8988T (cell line): ENCODE data around the gene SLC12A8.

Experiments used
- DNase-seq: peaks from one replicate; pipeline ENCODE4 v3.0.0; 2011

SLC12A8 gene

DNA sequence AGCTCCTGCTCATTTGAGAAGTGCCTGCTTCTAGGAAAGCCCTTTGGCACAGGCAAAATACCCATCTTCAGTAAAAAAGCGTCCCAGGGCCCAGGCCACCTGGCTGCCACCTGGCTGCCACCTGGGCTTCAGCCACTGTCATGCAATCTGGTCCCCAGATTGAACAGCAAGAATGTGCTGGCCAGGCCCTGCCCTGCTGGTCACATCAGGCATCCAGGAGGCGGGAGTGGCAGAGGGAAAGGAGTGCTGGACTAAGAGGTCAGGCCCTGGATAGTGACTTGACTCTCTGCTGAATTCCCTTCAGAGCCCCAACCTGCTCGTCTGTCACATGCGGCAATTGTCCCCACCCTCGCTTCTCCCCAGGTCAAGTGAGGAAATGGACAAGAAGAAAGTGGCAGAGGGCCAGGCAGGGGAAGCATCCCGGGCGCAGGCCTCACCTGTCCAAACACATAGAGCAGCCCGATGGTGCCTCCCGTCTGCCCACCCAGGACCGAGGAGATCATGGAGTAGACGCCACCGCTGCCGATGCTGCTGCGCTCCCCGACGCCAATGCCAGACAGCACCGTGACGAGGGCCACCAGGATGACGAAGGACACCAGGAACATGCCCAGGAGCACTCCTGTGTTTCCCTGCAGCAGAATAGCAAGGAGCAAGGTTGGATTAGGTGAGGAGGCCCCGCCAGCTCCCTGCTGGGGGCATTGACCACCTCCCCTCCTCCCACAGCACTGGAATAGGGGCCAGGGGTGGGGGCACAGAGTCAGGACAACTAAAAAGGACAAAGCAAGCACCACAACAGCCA, 25.5 kb downstream of the SLC12A8 start:
- DNase-seq, result no peak

DNA sequence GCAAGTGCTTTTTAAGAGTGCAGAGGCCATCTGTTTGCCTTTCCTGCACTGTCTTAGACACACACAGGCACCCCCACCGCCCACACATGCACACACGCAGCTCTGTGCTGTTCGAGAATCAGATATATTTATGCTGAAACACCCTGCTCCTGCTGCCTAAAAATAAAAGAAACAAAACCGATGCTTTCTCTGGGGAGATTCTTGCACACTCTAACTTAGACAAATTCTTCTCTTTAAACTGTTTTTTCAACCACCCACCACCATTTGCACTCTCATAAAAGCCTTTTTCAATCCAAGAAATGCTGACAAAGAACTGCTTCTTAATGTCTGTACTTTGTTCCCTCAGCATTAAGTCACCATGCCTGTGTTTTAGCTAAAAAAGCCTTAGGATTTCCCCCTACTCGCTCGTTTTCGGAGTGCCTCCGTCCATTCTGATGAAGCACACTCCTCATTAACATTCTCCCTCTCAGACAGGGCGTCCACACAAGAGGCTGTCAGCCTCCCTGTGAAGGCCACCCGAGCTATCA, 26.2 kb downstream of the SLC12A8 start:
- DNase-seq, result no peak

DNA sequence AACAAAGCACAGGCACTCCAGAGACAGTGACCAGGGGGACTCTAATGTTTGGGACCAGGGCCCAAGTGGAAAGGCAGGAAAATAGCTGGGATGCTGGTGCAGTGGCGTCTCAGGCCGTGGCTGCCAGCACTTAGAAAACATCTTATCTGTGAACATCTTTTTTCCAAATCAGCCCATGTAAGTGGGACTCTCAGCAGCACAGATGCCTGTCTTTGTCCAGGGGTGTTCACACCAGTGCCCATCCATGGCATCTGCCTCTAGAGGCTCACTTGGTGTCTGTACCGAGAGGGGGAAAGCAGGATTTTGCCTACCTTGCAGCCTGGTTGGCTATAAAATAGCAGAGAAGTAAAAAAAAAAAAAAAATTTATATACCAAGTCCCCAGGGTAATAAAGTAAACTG, 26.7 kb downstream of the SLC12A8 start:
- no peak for DNase-seq

DNA sequence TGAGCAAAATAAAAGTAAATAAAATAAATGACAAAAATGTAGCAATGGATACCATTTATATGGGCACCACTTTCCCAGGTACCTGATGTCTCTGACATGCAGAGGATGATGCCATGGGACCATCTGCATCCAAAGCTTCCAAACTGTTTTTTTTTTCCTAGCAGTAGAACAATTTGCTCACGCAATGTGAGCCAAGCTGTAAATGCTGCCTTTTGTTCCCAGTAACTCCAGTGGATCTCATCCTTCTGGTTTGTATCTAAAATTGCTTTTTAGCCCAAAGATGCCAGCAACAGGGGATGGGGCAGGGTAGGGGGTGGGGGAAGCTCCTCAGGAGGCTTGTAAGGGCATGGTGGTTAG, 32.7 kb downstream of the SLC12A8 start:
- no peak for DNase-seq

DNA sequence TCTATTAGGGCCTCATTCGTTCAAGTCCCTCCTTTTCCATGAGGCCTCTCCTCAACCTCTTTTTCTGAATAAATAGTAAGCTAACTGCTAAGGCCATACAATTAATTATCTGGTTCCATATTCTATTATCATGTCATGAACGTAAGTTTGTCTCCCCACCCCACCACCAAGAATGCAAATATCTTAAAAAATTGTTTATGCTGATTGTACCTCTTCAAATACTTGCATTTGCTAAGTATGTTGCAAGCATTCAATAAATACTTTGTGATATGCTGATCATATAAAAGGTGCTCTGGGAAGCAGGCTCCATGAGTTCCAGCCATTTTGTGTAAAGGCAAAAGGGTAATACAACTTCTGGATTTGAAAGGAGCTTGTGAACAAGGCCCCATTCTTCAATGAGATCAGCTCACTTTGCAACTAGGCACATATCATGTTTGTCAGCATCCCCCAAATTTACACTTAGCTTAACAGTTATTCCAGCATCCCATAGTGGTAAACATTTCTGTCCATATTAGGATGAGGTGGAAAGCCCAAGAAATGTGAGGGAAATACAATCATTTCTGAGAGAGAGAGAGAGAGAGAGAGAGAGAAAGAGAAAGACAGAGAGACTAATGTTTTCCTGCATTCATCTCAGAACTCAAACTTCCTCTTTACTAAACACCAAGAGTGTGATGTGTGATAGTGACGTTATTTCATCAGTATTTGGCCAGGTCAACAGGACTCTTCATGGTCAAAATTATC, 33.2 kb downstream of the SLC12A8 start:
- DNase-seq, result no peak

DNA sequence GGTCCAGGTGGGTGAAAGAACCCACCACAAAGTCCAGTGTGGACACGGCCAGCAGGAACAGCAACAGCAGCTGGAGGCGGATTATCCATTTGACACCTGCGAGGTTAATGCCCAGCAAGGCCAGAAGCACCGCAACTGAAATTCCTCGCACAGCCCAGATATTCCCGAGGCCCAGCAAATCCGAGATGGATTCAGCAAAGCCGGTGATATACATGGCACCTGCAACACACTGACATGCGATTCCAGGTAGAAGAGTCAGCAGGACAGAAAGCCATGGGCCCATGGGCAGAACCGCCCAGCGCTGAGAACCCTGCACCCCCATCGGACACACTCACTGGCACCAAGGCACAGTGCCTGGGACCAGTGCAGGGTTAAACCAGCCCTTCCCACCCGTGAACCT, 34.8 kb downstream of the SLC12A8 start:
- no peak for DNase-seq

DNA sequence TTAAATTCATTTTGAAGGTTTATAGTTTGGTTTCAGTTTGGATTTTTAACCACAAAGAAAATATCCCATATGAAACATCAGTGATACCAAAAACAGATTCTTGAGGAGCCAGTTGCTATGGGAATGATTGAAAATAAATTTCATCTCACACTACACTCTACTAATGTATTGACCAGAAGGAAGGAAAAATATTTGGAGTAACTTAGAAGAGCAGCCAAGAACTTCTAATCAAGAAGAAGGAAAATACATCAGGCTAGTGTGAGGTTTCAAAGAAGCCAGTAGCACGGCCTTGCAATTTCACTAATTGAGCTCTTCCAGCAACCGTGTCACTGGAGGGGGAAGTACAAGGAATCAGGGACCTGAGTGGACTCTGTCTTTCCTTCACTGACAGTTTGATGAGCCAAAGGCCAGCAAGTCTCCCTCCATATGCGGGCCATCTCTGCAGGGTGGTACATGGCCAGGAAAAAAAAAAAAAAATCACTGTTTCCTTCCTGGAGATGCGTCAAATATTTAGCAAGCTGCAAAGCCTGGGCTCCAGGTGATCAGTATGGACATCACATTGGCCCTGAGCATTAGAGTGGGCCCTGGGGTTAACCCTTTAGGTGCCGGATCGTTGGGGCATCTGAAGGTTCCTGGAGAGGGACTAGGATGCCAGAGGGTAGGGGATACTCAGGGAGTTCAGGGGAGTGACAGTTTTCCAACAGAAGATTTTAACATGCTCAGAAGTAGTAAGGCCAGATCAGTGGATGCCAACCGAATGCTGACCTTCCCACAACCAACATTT, 37.1 kb downstream of the SLC12A8 start:
- no peak for DNase-seq

DNA sequence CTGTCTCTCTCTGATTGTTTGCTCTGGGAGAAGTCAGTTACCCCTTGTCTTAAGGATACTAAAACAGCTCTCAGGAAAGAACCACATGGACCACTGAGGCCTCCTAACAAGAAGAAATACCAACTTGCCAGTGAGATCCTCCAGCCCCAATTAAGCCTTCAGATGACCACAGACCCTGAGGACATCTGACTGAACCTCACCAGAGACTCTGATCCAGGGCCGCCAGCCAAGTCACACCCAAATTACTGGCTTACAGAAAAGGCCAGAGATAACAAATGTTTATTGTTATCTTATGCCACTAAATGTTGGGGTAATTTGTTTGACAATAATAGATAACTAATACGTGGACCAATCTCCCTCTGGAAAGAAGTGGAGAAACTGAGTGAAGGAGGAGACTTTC, 40.2 kb downstream of the SLC12A8 start:
- DNase-seq, result no peak

DNA sequence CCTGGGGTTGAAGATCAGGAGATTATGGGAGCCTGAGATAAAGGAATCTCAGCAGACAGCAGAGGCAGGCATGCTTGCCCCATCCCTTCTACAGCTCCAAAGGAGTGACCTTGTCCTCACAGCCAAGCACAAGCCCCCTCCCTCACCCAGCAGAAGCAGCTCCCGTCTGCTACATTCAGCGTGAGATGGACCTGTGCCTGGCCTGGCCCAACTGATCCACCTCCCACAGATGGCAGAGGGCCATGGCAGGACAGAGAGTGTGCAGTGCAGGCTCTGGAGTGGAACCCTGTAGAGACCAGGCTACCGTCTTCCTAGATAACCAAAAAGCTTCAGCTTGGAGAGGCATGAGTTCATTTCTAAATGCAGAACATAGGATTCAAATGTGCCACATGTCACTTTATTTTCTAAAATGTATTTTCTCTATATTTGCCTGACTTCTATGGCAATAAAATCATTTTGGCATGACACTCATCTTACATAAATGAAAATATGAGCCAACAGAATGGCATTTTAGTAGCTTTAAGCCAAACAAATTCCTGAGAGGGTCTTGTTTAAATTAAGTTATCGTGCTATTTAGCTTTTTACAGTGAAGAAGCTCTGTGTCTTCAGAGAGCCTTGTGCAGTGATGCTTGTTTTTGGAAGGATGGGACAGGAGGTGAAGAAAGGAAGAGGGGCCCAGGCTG, 43.7 kb downstream of the SLC12A8 start:
- no peak for DNase-seq

DNA sequence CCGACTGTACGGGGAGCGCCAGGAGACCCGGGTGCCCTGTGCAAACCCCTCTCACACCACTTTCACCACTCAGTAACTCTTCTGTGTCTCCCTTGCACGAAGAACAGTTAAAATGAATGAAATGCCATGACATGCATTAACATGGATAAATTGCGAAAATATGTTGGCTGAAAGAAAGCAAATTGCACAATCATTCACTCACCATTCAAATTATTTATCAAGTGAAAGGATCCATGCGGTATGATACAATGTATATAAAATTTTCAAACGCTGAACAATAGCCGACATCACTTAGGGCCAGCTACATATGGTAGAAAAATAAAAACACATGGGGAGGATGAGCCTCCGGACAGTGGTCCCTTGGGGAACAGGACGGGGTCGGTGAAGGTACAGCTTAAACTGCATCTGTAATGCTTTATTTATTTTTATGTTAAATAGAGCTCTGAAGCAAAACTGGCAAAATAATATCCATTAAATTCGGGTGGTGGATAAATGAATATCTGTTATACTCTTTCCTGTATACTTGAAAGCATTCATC, 45.9 kb downstream of the SLC12A8 start:
- no peak for DNase-seq

DNA sequence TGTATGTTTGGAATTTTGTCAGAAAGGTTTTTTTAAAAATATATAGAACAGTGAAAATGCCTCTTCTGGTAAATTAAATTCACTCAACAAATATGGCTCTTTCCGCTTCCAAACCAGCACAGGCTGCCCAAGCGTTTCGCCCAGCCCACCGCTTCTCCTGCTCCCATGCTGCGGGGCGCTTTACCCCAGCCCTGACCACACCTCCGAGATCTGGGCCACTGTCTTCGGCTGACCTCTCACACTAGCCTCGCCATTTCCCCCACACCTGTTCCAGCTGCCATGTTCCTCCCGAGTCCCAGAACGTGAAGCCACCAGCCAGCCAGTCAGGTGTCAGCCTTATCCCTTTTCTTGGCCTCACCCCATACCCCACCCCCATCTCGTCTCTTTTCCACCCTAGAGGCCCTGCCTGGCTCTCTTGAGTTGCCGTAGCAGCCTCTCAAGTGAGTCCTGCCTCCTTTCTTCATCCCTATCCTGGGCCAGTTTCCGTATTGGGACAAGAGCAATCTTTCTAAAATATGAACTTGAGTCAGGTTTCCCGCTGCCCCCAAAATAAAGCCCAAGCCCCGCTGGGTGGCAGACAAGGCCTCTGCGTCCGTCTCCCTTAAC, 46.5 kb downstream of the SLC12A8 start:
- DNase-seq, result no peak

DNA sequence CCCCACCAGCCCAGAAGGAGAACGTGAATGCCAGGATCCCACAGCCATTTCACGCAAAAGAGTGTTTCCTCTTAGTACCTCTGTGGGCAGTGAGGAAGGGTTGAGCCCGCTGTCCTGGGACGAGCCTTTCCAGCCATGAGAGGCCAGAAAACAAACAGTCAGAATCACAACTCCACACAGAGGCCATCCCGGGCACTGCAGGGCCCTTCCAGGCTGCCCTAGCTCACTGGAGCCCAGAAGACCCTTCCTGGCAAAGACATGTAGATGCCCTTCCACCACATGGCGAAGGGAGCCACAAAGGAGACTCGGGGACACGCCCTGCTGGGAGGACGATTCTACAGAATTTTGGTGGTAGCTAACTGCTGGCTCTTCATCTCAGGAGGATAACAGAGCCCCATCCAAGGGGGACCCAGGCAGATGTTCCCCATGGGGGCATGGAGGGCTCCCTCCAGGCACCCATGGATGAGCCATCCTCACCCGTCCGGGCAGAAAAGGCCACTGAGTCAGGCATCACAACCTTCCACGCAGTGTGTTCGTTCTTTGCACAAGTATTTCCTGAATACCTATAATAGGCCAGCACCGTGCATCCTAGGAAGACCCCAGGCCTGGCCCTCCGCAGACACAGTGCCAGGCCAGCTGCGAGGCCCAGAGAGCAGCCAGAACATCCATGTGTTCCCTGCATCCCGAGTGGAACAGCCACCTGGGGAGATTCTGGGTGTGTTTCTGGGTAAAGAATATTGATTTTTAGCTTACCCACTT, 47.2 kb downstream of the SLC12A8 start:
- no peak for DNase-seq

DNA sequence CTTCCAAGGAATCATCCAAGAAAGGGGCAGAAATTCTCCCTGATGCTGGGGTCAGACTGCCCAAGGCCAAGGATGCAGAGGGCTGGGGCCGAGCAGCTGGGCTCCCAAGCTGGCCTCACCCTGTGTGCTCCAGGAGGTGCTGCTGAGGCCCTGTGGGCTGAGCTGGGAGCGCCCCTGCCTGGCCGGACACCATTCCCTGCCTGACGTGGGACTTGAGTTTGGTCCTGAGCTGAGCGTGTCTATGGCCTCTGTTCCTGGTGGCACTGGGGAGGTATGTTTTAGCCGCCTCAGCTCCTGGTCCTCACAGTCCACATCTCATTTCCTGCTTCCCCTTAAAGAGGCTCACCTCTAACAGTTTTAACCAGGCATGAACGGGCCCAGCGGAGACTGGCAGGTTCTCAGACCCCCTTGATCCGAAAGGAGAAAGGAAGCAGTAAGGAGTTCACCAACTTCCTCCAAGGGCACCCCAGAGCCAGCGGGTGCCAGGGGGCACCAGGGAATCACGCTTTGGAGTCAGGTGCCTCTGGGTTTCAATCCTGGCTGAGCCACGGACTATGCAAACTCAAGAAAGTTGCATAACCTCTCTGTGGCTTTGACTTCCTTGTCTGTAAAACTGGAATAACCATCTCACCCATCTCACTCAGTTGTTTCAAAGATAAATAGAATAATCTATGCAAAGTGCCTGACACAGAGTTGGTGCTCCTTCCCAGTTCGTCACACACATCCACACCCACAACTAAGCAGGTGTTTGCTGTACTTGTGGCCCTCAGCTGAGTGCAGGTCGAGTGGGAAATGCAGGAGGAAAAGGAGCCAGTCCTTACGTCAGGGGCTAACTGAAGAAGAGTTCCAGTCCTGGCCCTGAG, 48.6 kb downstream of the SLC12A8 start:
- no peak for DNase-seq

DNA sequence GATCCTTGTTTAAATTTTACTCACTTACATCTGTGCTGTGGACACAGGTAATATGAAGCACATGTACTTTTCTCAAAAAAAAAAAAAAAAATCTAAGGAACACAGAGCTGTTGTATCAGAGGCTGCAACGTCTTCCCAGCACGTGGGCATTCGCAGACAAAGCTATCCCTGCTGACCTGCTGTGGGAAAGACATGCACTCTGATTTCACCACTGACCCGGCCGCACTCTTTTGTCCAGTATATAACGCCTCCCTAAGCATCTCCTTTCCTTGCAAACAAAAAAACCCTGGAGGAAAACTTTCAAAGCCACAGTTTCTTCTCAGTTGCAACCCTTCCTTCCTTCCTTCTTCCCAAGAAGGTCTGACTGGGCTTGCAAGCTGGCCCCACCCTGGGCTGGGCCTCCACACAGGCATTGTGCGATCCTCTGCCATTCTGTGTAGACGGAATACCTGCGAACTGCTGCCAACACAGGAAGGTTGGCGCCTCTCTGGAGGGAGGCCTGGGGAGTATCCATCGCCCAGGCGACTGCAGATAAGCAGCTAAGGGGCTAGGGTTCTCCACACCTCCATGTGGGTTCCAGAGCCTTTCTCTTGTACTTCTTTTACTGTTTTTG, 50.8 kb downstream of the SLC12A8 start:
- DNase-seq, result no peak

DNA sequence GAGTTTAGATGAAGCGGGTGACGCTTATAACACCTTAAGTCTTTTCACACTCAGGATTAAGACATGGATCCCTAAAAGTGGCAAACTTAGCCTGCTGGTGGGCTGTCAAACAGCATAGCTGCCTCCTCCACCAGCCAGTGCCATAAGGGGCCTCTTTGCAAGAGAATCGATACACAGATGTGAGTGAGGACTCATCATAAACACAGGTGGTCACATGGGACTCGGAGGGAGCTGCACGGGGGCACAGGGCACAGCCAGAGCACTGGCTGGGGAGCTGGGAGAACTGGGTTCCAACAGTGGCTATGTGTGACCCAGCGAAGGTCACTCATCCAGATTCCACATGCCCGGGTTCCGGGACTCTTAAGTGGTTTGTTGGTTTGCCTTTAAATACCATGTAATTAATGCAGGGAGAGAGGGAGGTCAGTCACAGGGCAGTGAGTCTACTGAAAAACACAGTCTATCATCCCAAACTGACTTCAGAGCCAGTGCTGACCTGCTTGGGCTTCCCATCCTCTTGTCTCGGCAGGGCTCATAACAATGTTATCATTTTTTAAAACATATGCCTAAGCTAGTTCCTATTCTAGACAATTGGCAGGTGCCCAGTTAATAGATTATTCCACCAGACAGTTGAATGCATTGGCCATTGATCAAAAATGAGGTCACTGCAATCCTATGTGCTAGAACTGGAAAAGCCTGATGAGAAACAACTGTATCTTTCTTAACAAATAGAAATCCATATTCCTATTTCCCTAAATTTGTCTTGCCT, 51.8 kb downstream of the SLC12A8 start:
- no peak for DNase-seq

DNA sequence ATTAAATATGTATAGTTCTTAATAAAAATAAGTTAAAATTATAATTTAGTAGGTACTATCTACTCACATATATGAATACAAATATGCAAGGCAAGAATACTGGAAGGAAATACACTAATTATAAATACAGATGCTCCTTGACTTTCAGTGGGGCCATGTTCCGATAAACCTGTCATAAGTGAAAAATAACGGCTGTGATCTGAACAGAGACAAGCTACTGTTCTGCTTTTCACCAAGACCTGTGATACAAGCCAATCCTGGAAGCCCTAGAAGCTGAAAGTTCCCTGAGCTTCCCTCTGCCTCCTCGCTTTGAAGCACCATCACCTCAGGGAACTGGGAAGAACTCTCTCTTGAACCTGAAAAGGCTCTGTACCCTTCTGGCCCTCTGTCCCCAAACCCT, 55.4 kb downstream of the SLC12A8 start:
- DNase-seq, result no peak

DNA sequence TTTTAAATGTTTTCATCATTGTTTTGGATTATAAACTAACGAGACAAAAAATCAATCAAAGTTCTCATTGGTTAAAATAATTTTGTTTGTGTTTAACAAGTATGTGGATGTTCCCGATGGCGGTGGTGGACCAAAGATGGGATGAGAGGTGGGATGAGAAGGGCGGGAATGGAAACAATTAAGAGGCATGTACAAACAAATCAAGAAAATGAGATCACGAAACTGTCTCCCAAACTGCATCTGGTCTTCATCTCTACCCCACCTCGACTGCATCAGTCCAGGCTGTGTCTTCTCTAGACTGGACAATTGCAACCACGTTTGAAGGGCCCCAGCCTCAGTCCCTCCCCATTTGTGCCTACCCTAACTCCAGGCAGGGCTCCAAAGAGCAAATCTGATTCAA, 56.1 kb downstream of the SLC12A8 start:
- DNase-seq, result no peak

DNA sequence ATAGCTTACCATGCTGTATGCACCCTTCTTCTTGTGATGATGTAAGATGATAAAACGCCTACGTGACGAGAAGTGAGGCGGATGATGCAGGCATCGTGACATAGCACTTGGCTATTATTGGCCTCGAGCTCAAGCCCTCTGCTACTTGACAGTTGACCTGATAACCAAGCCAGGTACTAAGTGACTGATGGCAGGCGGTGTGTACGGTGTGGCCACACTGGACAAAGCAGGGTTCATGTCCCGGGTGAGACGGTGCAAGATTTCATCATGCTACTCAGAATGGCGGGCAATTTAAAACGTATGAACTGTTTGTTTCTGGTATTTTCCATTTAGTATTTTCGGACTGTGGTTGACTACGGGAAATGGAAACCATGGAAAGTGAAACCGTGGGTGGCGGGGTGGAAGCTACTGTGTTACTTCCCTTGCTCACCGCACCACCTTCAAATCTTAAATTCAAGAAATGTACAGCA, 57.7 kb downstream of the SLC12A8 start:
- DNase-seq, result no peak

DNA sequence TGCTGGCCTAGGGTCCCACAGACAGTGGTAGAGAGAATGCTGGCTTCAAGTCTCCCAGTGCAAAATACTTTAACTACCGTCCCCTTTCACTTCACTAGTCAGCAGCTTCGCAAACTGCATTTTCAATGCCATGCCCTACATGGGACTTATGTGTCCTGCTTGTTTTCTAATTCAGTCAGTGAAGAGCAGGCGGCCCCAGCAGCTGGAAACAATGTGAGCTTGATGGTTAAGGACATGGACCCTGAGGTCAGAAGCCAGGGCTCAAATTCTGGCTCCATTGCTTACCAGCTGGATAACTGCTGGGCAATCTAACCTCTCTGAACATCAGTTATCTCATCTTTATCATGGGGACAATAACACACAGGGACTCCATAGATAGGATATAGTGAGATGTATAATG, 58.4 kb downstream of the SLC12A8 start:
- no peak for DNase-seq
